Kidney tubule cell (primary cell): ENCODE results near the gene PDXK.
A peak's percentile ranks its signal among the peaks of the same experiment; 100 is the strongest.

Experiments
- DNase-seq: peaks from one replicate; pipeline ENCODE4 v3.0.0-alpha.2; 2018; ENCODE audit warnings: low spot score

The PDXK gene

GRCh38 chr21:43805275-43805800 is 86.4 kb downstream of the PDXK start:
- no peak for DNase-seq

- no peak for DNase-seq
Observed at GRCh38 chr21:43806017-43806710, 87.2 kb downstream of the PDXK start.

GRCh38 chr21:43808367-43808766 is 89.4 kb downstream of the PDXK start:
- DNase-seq, result no peak

GRCh38 chr21:43808832-43809251 is 89.9 kb downstream of the PDXK start:
- no peak for DNase-seq

GRCh38 chr21:43809346-43809799 is 90.4 kb downstream of the PDXK start:
- no peak for DNase-seq

- no peak for DNase-seq
Observed at GRCh38 chr21:43809853-43810504, 91.0 kb downstream of the PDXK start.

GRCh38 chr21:43810505-43811261 is 91.8 kb downstream of the PDXK start:
- peak; percentile 79 for DNase-seq

- DNase-seq, result no peak
Observed at GRCh38 chr21:43811262-43812105, 92.6 kb downstream of the PDXK start.
